HEK293T (cell line): ENCODE measurements around the gene GPATCH2.

ENCODE experiments used
- CTCF ChIA-PET: fragments of 350-600 bp; formaldehyde crosslinking; extraction: SDS; loops from one replicate; lab custom pipeline; 2021; ENCODE audit warnings: antibody characterized with exemption, inconsistent platforms; lab: Yijun Ruan, JAX
- POLR2A ChIA-PET: fragments of 350-600 bp; formaldehyde crosslinking; extraction: SDS; loops from one replicate; lab custom pipeline; 2020; ENCODE audit warnings: antibody characterized with exemption, inconsistent platforms; lab: Yijun Ruan, JAX
- DNase-seq: peaks from one replicate; pipeline ENCODE4 v3.0.0; 2012; ENCODE audit warnings: mixed read lengths; ENCODE audit errors: extremely low spot score
- ARNT ChIP-seq: fragments of 450-650 bp; IDR thresholded peaks from 2 replicates; pipeline ENCODE4 v1.6.1; 2017; ENCODE audit warnings: mild to moderate bottlenecking
- BHLHE40 ChIP-seq: fragments of 450-650 bp; IDR thresholded peaks from 2 replicates; pipeline ENCODE4 v1.6.1; 2016; ENCODE audit warnings: mild to moderate bottlenecking, moderate library complexity, borderline replicate concordance
- CTBP1 ChIP-seq: fragments of 450-650 bp; IDR thresholded peaks from 2 replicates; pipeline ENCODE4 v1.6.1; 2016; ENCODE audit warnings: borderline replicate concordance
- ELF4 ChIP-seq: fragments of 450-650 bp; IDR thresholded peaks from 2 replicates; pipeline ENCODE4 v1.6.1; 2017; ENCODE audit warnings: antibody characterized with exemption
- FOXA1 ChIP-seq: fragments of 450-650 bp; IDR thresholded peaks from 2 replicates; pipeline ENCODE4 v1.6.1; 2016; ENCODE audit warnings: mild to moderate bottlenecking
- FOXK2 ChIP-seq: fragments of 450-650 bp; IDR thresholded peaks from 2 replicates; pipeline ENCODE4 v1.6.1; 2016; ENCODE audit warnings: mild to moderate bottlenecking
- FOXM1 ChIP-seq: fragments of 450-650 bp; IDR thresholded peaks from 2 replicates; pipeline ENCODE4 v1.6.1; 2017; ENCODE audit warnings: mild to moderate bottlenecking, borderline replicate concordance
- HDGF ChIP-seq: fragments of 450-650 bp; IDR thresholded peaks from 2 replicates; pipeline ENCODE4 v1.6.1; 2017; ENCODE audit warnings: antibody characterized with exemption, borderline replicate concordance
- L3MBTL2 ChIP-seq: fragments of 450-650 bp; conservative IDR thresholded peaks from 2 replicates; pipeline ENCODE4 v1.6.1; 2016; ENCODE audit warnings: mild to moderate bottlenecking
- LEF1 ChIP-seq: fragments of 450-650 bp; IDR thresholded peaks from 2 replicates; pipeline ENCODE4 v1.6.1; 2017; ENCODE audit warnings: mild to moderate bottlenecking, borderline replicate concordance
- NFRKB ChIP-seq: fragments of 450-650 bp; IDR thresholded peaks from 2 replicates; pipeline ENCODE4 v1.6.1; 2016; ENCODE audit warnings: mild to moderate bottlenecking, moderate library complexity
- SP1 ChIP-seq: fragments of 450-650 bp; IDR thresholded peaks from 2 replicates; pipeline ENCODE4 v1.6.1; 2017
- SUZ12 ChIP-seq: fragments of 450-650 bp; IDR thresholded peaks from 2 replicates; pipeline ENCODE4 v1.6.1; 2016; ENCODE audit warnings: mild to moderate bottlenecking
- TARDBP ChIP-seq: fragments of 450-650 bp; IDR thresholded peaks from 2 replicates; pipeline ENCODE4 v1.6.1; 2016
- ZNF384 ChIP-seq: fragments of 450-650 bp; IDR thresholded peaks from 2 replicates; pipeline ENCODE4 v1.6.1; 2016
- TF ChIP-seq, protein P1 (sequence below): fragments of 450-650 bp; IDR thresholded peaks from 2 replicates; pipeline ENCODE4 v1.6.1; 2016

The GPATCH2 gene

DNA sequence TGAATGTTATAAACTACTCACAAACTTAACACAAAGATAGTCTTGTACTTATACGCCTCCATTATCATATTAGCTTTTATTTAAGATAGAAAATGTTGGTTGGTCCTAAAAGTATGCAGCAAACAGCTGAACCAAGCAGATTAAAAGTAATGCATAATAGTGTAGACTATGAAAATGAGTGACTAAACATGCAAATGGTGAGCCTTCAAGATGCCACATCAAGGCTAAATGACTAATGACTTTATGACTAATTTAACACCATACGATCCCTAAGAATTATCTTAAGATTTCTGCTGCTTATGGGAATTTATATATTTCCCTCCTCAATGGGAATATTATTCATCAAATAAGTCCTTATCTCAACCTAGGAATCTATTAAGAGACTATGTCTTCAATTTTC, 4.6 kb downstream of the GPATCH2 start:
- no peak for TF ChIP-seq ZNF384
- TF ChIP-seq SP1, result no peak
- no peak for TF ChIP-seq NFRKB
- TF ChIP-seq FOXK2, result no peak
- TF ChIP-seq, protein P1, sequence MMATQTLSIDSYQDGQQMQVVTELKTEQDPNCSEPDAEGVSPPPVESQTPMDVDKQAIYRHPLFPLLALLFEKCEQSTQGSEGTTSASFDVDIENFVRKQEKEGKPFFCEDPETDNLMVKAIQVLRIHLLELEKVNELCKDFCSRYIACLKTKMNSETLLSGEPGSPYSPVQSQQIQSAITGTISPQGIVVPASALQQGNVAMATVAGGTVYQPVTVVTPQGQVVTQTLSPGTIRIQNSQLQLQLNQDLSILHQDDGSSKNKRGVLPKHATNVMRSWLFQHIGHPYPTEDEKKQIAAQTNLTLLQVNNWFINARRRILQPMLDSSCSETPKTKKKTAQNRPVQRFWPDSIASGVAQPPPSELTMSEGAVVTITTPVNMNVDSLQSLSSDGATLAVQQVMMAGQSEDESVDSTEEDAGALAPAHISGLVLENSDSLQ, result no peak
- TF ChIP-seq SUZ12, result no peak
- TF ChIP-seq CTBP1, result no peak
- no peak for TF ChIP-seq FOXM1
- no peak for TF ChIP-seq ELF4
- TF ChIP-seq LEF1, result no peak
- TF ChIP-seq FOXA1, result no peak
- no peak for TF ChIP-seq ARNT
- no peak for TF ChIP-seq L3MBTL2
- DNase-seq, result no peak
- ChIA-PET CTCF (no interaction called here), POLR2A (no interaction called here)

DNA sequence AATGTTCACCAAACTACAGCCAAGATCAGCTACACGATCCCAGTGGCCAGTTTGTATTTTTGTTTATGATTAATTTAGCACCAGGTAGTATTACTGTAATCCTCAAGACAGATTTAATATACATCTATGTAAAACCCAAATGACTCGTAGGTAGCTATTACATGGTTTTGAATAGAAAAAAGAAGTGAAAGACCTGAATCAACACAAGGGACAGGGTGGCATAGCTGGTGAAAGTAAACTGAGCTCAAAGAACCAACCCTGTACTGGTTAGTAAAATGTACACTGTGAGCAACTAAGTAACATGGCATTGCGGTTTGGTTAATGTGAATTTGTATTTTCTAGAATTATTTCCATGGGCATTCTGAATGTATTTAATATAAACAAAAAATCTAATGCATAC, 8.8 kb downstream of the GPATCH2 start:
- POLR2A ChIA-PET, result interaction anchor here (1.6 kb wide), 1 partner anchor 9 kb away, joined by 4 read pairs; the partner anchor contains the start of genes GPATCH2 and SPATA17
- CTCF ChIA-PET, result no interaction called here
- no peak for DNase-seq
- TF ChIP-seq L3MBTL2 (no peak), FOXM1 (no peak), ARNT (no peak), FOXA1 (no peak), TARDBP (no peak)
- TF ChIP-seq, protein P1, result no peak

DNA sequence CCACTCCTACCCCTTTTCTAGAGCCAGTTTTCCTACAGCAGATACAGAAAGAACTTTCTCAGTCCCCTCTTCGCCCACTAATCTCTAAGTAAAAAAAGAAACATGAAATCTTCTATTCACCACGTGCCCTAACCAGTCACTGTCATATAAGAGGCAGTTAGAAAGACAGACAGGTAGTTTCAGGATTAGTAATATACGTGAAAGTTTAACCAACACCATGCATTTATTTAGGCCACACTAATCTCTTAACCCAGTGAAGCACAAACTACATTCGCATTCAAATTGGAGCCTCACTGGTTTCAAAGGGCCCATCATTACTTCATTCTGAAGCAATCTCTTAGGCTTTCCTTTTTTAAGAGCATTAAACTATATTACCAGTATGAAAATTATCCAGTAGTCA, 10.1 kb downstream of the GPATCH2 start:
- DNase-seq, result no peak
- CTCF ChIA-PET, result no interaction called here

DNA sequence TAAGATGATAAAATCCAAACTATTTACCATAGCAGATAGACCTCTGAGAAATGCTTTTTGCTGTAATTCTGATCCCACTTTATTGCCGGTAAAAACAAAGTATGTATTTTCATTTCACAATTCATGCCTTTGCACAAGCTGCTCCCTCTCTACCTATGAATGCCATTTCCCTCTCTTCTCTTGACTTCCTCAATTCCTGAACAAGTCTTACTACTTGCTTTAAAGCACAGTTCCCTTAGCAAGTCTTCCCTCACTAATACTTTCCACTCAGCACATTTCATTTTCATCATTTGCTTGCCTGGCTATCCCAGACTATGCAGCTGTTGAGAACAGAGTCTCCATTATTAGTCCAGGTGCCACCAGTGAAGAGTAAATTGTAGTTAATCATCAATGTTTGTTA, 13.8 kb downstream of the GPATCH2 start:
- ChIA-PET CTCF (no interaction called here), POLR2A (no interaction called here)
- TF ChIP-seq L3MBTL2 (no peak), HDGF (no peak)
- TF ChIP-seq, protein P1, result no peak
- DNase-seq, result no peak

More for the DNA sequence above, 10.1 kb downstream of the GPATCH2 start:
- POLR2A ChIA-PET, result no interaction called here
- TF ChIP-seq FOXA1 (no peak), SUZ12 (no peak), L3MBTL2 (no peak), FOXK2 (no peak), HDGF (no peak), ZNF384 (no peak), CTBP1 (no peak), SP1 (no peak)
- TF ChIP-seq, protein P1, result no peak

DNA sequence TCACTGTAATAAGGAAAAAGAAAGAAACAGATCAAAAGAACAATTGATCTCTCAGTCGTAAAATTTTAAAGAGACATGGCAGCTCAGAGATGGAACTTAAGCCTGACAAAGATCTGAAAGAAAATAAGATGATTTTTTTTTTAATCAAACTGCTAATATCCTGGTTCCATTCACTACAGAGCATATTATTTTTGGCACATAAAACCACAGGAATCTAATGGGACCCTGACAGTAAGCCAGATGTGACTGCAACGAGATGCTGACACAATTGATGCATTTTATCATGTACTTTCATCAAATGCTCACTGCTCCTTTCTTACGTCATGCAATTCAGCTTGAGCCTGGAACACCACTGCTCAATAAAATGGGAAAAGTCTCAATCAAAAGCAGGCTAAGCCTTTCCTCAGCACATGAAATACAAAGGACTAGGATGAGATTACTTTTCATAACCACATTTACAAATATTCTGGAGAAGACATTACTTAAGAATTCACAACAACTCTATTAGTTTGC, 16.6 kb downstream of the GPATCH2 start:
- POLR2A ChIA-PET, result interaction anchor here (1.9 kb wide), 1 partner anchor 16 kb away, joined by 5 read pairs; the partner anchor contains the start of genes GPATCH2 and SPATA17
- CTCF ChIA-PET, result interaction anchor here (0.7 kb wide), 1 partner anchor 28 kb away, joined by 3 read pairs; no protein-coding TSS in a partner anchor
- no peak for DNase-seq
- TF ChIP-seq ZNF384, result no peak
- no peak for TF ChIP-seq LEF1
- TF ChIP-seq SP1, result no peak
- no peak for TF ChIP-seq L3MBTL2
- TF ChIP-seq CTBP1, result no peak
- TF ChIP-seq TARDBP, result no peak
- no peak for TF ChIP-seq BHLHE40
- TF ChIP-seq NFRKB, result no peak
- no peak for TF ChIP-seq ARNT
- TF ChIP-seq HDGF, result no peak
- no peak for TF ChIP-seq FOXM1
- no peak for TF ChIP-seq ELF4
- no peak for TF ChIP-seq SUZ12
- TF ChIP-seq FOXA1, result no peak
- TF ChIP-seq, protein P1, result no peak
- TF ChIP-seq FOXK2, result no peak

DNA sequence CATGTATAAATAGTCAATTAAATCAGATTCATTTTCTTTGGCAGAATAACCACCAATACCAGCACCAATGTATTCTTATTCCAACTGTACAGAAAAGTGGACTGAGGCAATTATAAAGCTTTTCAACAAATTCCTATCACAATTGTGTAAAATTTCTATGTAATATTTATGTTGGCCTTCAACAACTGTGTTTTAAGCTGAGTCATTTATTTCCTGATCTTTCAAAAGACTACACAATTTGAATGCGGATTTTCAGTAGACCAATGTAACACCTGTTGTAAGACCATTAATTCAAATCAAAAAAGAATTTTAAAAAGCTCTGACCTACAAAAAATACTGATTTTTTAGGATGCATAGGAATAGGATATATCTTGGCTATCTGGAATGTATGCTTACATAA, 25.5 kb downstream of the GPATCH2 start:
- no peak for DNase-seq
- TF ChIP-seq SUZ12, result no peak
- ChIA-PET CTCF (no interaction called here), POLR2A (no interaction called here)
